ENCODE measurements around the gene SDC1.
"Not testable (repeated sequence)": the region's sequence is repeated elsewhere in the genome, so short reads cannot be mapped to it uniquely, and the experiment has no call there.

SDC1 gene

DNA sequence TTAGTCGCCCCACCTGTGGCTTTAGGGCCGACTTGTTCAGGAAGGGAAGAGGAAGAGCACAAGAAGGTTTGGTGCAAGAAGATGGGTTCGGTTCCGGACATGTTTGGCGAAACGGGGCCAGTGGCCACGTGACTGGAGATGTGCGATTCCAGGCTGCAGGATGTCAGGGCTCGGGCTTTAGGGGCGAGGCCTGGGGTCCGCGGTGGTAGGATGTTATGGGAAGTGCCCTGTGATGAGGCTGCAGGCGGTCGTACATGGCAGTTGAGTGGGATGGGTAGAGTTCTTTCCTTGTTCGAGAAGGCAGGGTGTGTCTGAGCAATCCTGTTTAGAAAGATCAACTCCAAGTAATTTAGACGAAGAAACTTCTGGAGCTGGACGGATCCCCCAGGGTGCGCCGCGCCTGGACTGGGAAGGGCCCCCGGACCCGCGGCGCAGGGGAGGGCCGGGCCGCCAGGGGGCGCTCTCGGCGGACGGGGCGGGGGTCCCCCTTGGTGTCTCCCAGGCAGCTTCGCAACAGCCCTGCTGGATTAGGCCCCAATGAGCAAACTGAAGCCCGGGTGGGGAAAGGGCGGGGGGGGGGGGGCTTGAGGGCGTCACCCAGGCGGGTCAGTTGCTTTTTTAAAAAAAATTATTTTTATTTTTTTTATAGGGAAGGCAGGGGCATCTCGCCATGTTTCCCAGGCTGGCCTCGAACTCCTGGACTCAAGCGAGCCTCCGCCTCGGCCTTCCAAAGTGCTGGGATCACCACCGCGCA lies 17.2 kb upstream of the SDC1 start:
- Histone ChIP-seq H3K9me3 (replicated peaks; ENCODE audit: low read length) (peaks cover 2% of the 10 kb centered on the region), H3K9ac (ENCODE audit: low read depth, low read length) (no peak overlapping the region), H3K36me3 (ENCODE audit: insufficient read depth, low read length) (peaks cover 9% of the 10 kb centered on the region), H3K4me2 (ENCODE audit: low read length) (no peak overlapping the region), H3K4me1 (ENCODE audit: control insufficient read depth, insufficient read depth, low read length) (no peaks in the 10 kb centered on the region), H3K4me3 (ENCODE audit: low read length) (no peak overlapping the region), H3K27me3 (ENCODE audit: control insufficient read depth, insufficient read depth, low read length) (peaks cover 9% of the 10 kb centered on the region)

DNA sequence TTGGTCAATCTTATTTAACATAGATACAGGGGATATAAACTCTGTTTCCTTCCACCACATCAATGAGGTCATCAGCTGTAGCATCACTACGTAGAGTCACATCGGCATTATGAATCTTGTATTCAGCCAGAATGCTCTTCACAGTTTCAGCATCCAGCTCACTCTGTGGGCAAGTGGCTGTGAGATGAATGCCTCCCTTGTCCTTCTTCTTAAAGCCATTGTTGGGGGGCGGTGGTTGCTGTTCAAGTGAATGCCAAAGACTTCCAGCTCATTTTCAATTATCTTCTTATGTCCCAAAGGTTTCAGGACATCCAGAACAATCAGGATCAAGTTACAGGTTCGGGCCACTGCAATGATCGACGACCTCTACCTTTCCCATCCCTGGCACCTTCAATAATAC lies 15.4 kb upstream of the SDC1 start:
- not testable (repeated sequence) for H3K9ac ChIP-seq (ENCODE audit: low read depth, low read length); H3K4me3 ChIP-seq (ENCODE audit: low read length); H3K4me2 ChIP-seq (ENCODE audit: low read length); H3K4me1 ChIP-seq (ENCODE audit: control insufficient read depth, insufficient read depth, low read length); H3K36me3 ChIP-seq (ENCODE audit: insufficient read depth, low read length); H3K9me3 ChIP-seq (replicated peaks; ENCODE audit: low read length)
- peaks cover 12% of the 10 kb centered on the region for H3K27me3 ChIP-seq (ENCODE audit: control insufficient read depth, insufficient read depth, low read length)

DNA sequence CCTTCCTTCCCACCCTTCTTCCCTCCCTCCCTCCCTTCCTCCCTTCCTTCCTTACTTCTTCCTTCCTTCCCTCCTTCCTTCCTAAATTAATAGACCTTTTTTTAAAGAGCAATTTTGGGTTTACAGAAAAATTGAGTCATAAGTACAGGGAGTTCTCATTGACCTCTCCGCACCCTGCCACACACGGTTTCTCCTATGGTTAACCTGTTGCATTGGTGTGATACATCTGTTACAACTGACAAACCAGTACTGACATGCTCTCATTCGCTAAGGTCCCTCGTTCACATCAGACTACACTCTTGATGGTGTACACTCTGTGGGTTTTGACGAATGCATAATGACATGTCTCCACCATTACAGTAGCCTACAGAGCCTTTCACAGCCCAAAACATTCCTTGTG lies 11.6 kb upstream of the SDC1 start:
- Histone ChIP-seq H3K9ac (ENCODE audit: low read depth, low read length) (no peak overlapping the region), H3K36me3 (ENCODE audit: insufficient read depth, low read length) (no peaks in the 10 kb centered on the region), H3K4me3 (ENCODE audit: low read length) (no peak overlapping the region), H3K9me3 (replicated peaks; ENCODE audit: low read length) (peaks cover 2% of the 10 kb centered on the region), H3K4me2 (ENCODE audit: low read length) (no peak overlapping the region), H3K27me3 (ENCODE audit: control insufficient read depth, insufficient read depth, low read length) (peaks cover 12% of the 10 kb centered on the region), H3K4me1 (ENCODE audit: control insufficient read depth, insufficient read depth, low read length) (no peaks in the 10 kb centered on the region)

DNA sequence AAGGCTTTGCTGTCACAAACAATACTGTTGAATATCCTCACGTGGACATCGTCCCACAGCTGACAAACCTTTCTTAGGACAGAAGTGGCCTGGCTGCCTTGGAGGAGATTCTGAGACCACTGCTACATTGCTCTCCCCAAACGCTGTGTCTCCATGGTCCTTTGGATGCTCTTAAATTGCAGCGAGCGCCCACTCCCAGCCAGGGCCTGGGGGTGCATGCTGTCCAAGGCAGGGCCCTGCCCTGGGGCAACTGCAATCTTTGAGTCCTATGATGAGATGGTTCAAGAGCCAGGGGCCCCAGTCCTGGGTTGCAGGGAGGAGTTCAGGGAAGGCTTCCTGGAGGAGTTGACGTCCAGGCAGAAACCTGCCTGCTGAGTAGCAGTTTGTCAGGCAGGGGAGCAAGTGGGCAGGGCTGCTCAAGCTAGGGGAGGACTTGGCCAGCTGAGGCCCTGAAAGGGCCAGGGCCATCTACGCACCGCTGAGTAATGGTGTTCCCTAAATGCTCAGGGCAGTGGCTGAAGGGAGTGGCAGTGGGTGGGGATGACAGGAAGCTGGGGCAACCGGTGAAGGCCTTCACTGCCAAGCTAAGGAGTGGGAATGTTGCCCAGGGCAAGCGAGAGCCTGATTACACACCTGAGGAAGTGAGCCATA lies 10.8 kb upstream of the SDC1 start:
- Histone ChIP-seq H3K27me3 (ENCODE audit: control insufficient read depth, insufficient read depth, low read length) (peaks cover 12% of the 10 kb centered on the region), H3K4me1 (ENCODE audit: control insufficient read depth, insufficient read depth, low read length) (no peaks in the 10 kb centered on the region), H3K4me2 (ENCODE audit: low read length) (no peak overlapping the region), H3K9me3 (replicated peaks; ENCODE audit: low read length) (peaks cover 2% of the 10 kb centered on the region), H3K4me3 (ENCODE audit: low read length) (no peak overlapping the region), H3K36me3 (ENCODE audit: insufficient read depth, low read length) (no peaks in the 10 kb centered on the region), H3K9ac (ENCODE audit: low read depth, low read length) (no peak overlapping the region)

DNA sequence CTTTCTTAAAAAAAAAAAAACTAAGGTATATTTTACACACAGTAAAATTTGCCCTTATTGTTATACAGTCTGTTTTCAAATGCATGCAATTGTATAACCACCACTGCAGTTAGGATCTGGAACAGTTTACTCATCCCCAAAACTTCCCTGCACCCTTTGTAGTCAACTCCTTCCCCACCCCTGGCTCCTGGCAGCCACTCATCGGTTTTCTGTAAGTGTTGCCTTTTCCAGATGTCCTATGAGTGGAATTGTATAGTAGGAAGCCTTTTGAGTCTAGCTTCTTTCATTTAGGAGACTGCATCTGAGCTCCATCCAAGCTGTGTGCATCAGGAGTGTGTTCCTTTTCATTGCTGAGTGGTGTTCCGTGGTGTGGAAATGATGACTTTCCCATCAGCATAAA lies 9.7 kb upstream of the SDC1 start:
- H3K9me3 ChIP-seq (replicated peaks; ENCODE audit: low read length); H3K4me3 ChIP-seq (ENCODE audit: low read length); H3K4me1 ChIP-seq (ENCODE audit: control insufficient read depth, insufficient read depth, low read length); H3K9ac ChIP-seq (ENCODE audit: low read depth, low read length); H3K36me3 ChIP-seq (ENCODE audit: insufficient read depth, low read length); H3K4me2 ChIP-seq (ENCODE audit: low read length): not testable (repeated sequence)
- H3K27me3 ChIP-seq (ENCODE audit: control insufficient read depth, insufficient read depth, low read length): peaks cover 12% of the 10 kb centered on the region

DNA sequence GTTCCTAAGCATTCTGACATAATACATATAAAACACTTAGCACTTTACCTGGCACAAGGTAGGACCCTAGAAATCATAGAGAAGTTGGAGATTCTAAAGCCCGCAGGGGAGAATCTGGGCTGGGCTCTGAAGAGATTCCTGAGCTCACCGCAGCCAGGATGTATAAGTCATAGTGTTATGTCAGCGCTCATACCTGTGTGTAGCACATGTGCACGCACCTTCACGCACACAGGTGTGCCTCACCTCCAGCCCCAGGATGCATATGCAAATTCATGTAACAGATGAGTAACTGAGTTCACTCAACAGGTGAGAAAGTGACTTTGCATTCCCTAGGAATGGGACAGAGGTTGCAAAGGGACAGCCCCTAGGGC lies 7.9 kb upstream of the SDC1 start:
- no peaks in the 10 kb centered on the region for H3K36me3 ChIP-seq (ENCODE audit: insufficient read depth, low read length)

DNA sequence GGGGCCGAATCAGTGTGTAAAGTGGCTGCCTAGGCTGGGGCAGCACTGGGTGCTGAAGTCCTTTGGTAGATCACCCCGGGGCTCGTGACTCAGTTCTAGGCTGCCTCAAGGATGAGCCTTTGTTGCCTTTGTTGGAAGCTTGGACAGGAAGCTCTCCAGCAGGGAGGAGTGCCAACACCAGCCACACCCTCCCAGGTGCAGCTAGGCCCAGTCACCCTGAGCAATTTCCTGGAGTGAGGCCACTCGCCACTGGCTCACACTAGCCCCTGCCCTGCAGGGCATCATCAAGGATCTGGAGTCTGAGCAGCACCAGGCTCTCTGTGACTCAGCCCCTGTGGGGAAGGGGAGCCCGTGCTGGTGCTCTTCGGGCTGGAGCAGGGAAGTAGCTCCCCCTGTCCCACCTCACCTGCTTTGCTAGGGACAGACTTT lies 6.7 kb upstream of the SDC1 start:
- peaks cover 5% of the 10 kb centered on the region for H3K27me3 ChIP-seq (ENCODE audit: control insufficient read depth, insufficient read depth, low read length)
- no peak overlapping the region for H3K9ac ChIP-seq (ENCODE audit: low read depth, low read length)
- H3K36me3 ChIP-seq (ENCODE audit: insufficient read depth, low read length): no peaks in the 10 kb centered on the region
- no peaks in the 10 kb centered on the region for H3K9me3 ChIP-seq (replicated peaks; ENCODE audit: low read length)
- no peak overlapping the region for H3K4me2 ChIP-seq (ENCODE audit: low read length)
- H3K4me3 ChIP-seq (ENCODE audit: low read length): no peak overlapping the region
- H3K4me1 ChIP-seq (ENCODE audit: control insufficient read depth, insufficient read depth, low read length): no peaks in the 10 kb centered on the region

More for the DNA sequence above, 7.9 kb upstream of the SDC1 start:
- Histone ChIP-seq H3K9ac (ENCODE audit: low read depth, low read length) (no peak overlapping the region), H3K9me3 (replicated peaks; ENCODE audit: low read length) (no peaks in the 10 kb centered on the region), H3K4me2 (ENCODE audit: low read length) (no peak overlapping the region), H3K27me3 (ENCODE audit: control insufficient read depth, insufficient read depth, low read length) (peaks cover 15% of the 10 kb centered on the region), H3K4me3 (ENCODE audit: low read length) (no peak overlapping the region), H3K4me1 (ENCODE audit: control insufficient read depth, insufficient read depth, low read length) (no peaks in the 10 kb centered on the region)

DNA sequence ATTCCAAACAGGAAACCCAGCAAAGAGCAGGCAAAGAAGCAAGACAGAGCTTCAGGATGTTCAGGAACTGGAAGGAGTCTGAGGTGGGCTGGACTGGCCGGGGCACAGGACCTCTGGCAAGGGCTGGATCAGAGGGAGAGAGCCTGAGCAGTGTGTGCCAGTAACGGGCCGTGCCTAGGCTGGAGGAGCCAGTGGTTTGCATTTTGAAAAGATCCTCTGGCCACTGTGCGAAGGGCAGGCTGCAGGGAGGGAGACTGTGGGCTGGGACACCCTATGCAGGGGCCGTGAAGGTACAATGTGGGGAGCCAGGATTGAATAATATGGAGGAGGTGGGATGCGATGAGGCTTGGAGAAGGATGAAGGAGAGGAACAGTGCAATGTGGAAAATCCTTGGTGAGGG lies 6.2 kb upstream of the SDC1 start:
- Histone ChIP-seq H3K36me3 (ENCODE audit: insufficient read depth, low read length) (no peaks in the 10 kb centered on the region), H3K4me1 (ENCODE audit: control insufficient read depth, insufficient read depth, low read length) (no peaks in the 10 kb centered on the region), H3K4me2 (ENCODE audit: low read length) (no peak overlapping the region), H3K9ac (ENCODE audit: low read depth, low read length) (no peak overlapping the region), H3K4me3 (ENCODE audit: low read length) (no peak overlapping the region), H3K27me3 (ENCODE audit: control insufficient read depth, insufficient read depth, low read length) (peaks cover 6% of the 10 kb centered on the region), H3K9me3 (replicated peaks; ENCODE audit: low read length) (no peaks in the 10 kb centered on the region)

DNA sequence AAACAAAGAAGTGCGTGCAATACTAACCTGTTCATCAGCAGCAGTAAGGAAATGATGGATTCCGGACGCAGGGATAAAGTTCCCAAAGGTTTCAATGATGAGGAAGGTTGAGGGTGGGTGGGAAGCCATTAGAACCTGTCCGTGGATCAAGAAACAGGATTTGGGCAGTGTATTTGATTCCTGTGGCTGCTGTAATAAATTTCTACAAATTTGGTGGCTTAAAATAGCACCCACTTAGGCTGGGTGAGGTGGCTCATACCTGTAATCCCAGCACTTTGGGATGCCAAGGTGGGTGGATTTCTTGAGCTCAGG lies 5.1 kb upstream of the SDC1 start:
- Histone ChIP-seq H3K9ac (ENCODE audit: low read depth, low read length) (no peak overlapping the region), H3K9me3 (replicated peaks; ENCODE audit: low read length) (no peaks in the 10 kb centered on the region), H3K4me1 (ENCODE audit: control insufficient read depth, insufficient read depth, low read length) (no peaks in the 10 kb centered on the region)

DNA sequence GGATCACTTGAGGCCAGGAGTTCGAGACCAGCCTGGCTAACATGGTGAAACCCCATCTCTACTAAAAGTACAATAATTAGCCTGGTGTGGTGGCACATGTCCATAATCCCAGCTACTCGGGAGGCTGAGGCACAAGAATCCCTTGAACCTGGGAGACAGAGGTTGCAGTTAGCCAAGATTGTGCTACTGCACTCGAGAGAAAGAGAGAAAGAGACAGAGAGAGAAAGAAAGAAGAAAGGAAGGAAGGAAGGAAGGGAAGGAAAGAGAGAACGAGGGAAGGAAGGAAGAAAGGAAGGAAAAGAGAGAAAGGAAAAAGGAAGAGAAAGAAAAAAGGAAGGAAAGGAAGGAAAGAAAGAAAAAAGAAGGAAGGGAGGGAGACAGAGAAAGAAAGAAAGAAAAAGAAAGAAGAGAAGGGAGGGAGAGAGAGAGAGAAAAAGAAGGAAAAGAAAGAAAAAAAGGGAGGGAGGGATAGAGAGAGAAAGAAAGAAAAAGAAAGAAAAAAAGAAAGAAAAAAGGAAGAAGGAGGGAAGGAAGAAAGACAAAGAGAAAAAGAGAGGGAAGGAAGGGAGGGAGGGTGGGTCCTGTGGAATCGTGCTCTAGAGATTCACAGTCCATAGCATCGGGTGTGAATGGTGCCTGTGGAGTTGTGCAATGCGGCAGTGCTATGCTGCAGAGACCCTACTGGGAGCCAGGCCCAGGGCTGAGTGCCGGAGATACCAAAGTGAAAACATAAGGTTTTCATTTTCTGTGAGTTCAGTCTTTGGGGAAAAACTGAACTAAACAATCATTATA lies 4.6 kb upstream of the SDC1 start:
- no peak overlapping the region for H3K4me3 ChIP-seq (ENCODE audit: low read length)
- no peaks in the 10 kb centered on the region for H3K9me3 ChIP-seq (replicated peaks; ENCODE audit: low read length)
- H3K4me1 ChIP-seq (ENCODE audit: control insufficient read depth, insufficient read depth, low read length): no peaks in the 10 kb centered on the region
- no peak overlapping the region for H3K9ac ChIP-seq (ENCODE audit: low read depth, low read length)
- H3K27me3 ChIP-seq (ENCODE audit: control insufficient read depth, insufficient read depth, low read length): peaks cover 8% of the 10 kb centered on the region
- no peak overlapping the region for H3K4me2 ChIP-seq (ENCODE audit: low read length)
- H3K36me3 ChIP-seq (ENCODE audit: insufficient read depth, low read length): no peaks in the 10 kb centered on the region

More for the DNA sequence above, 5.1 kb upstream of the SDC1 start:
- H3K4me3 ChIP-seq (ENCODE audit: low read length): no peak overlapping the region
- H3K27me3 ChIP-seq (ENCODE audit: control insufficient read depth, insufficient read depth, low read length): peaks cover 8% of the 10 kb centered on the region
- H3K4me2 ChIP-seq (ENCODE audit: low read length): no peak overlapping the region
- H3K36me3 ChIP-seq (ENCODE audit: insufficient read depth, low read length): no peaks in the 10 kb centered on the region

DNA sequence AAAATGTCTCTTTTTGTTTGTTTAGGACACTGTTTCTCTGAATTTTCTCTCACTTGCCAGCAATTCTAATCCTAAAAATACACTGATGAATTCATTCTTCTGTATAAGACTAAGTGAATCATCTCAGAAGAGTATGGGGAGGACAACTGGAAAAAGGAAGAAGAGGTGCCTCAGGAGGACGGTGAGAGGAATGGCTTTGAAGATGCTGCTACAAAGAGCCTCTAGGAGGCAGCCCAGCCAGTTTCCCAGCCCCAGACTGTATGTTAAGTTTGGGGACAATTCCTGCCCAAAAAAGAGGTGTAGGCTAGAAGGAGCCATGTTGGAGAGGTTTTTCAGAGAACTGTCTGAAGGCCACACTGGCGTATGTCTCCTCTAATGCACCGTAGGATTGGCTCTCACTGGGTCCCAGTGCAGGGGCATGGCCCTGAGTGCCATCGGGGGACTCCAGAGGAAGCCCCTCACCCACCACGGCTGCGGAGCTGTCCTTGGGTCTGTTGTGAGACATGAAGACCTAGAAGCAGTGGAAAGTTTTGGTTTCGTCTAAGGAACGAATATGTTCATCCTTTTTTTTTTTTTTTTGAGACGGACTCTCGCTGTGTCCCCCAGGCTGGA lies 3.1 kb upstream of the SDC1 start:
- Histone ChIP-seq H3K36me3 (ENCODE audit: insufficient read depth, low read length) (no peaks in the 10 kb centered on the region), H3K4me3 (ENCODE audit: low read length) (no peak overlapping the region), H3K9me3 (replicated peaks; ENCODE audit: low read length) (no peaks in the 10 kb centered on the region), H3K4me1 (ENCODE audit: control insufficient read depth, insufficient read depth, low read length) (peaks cover 9% of the 10 kb centered on the region), H3K9ac (ENCODE audit: low read depth, low read length) (no peak overlapping the region), H3K27me3 (ENCODE audit: control insufficient read depth, insufficient read depth, low read length) (peaks cover 9% of the 10 kb centered on the region), H3K4me2 (ENCODE audit: low read length) (no peak overlapping the region)

All from skeletal muscle satellite cell (primary cell).